ENCODE results near the gene CDK12. TPM values are rescaled to one million over a fixed set of nuclear protein-coding genes. Genes with fewer than 3 reads are reported as not detected.
"Not testable (repeated sequence)": the region's sequence is repeated elsewhere in the genome, so short reads cannot be mapped to it uniquely, and the experiment has no call there.

Gene CDK12
- total RNA-seq, 1 experiment from 2014 or later, result 27.7 TPM

GRCh38 chr17:39496921-39497320 is 35.6 kb downstream of the CDK12 start:
- not testable (repeated sequence) for DNase-seq (ENCODE audit: low read depth)

- no peak for DNase-seq (ENCODE audit: low read depth)
These were observed 46.2 kb downstream of the CDK12 start for GRCh38 chr17:39507511-39507910.

GRCh38 chr17:39508987-39509386 is 47.7 kb downstream of the CDK12 start:
- DNase-seq (ENCODE audit: low read depth), result no peak

- DNase-seq (ENCODE audit: low read depth), result no peak
These were observed 52.0 kb downstream of the CDK12 start for GRCh38 chr17:39513309-39513708.

GRCh38 chr17:39513915-39514314 is 52.6 kb downstream of the CDK12 start:
- no peak for DNase-seq (ENCODE audit: low read depth)

GRCh38 chr17:39517224-39517623 is 55.9 kb downstream of the CDK12 start:
- peak; percentile 1 for DNase-seq (ENCODE audit: low read depth)

- DNase-seq (ENCODE audit: low read depth), result peak; percentile 57
These were observed 64.7 kb downstream of the CDK12 start for GRCh38 chr17:39525801-39526506.

GRCh38 chr17:39527220-39527813 is 66.0 kb downstream of the CDK12 start:
- DNase-seq (ENCODE audit: low read depth), result peak; percentile 12

- DNase-seq (ENCODE audit: low read depth), result no peak
These were observed 68.2 kb downstream of the CDK12 start for GRCh38 chr17:39529455-39529854.

- no peak for DNase-seq (ENCODE audit: low read depth)
These were observed 69.2 kb downstream of the CDK12 start for GRCh38 chr17:39530513-39530912.

- no peak for DNase-seq (ENCODE audit: low read depth)
These were observed 70.0 kb downstream of the CDK12 start for GRCh38 chr17:39531252-39531651.

GRCh38 chr17:39533891-39534290 is 72.6 kb downstream of the CDK12 start:
- no peak for DNase-seq (ENCODE audit: low read depth)

- DNase-seq (ENCODE audit: low read depth), result no peak
These were observed 73.6 kb downstream of the CDK12 start for GRCh38 chr17:39534768-39535405.

GRCh38 chr17:39536468-39536867 is 75.2 kb downstream of the CDK12 start:
- no peak for DNase-seq (ENCODE audit: low read depth)

- DNase-seq (ENCODE audit: low read depth), result not testable (repeated sequence)
These were observed 76.1 kb downstream of the CDK12 start for GRCh38 chr17:39537364-39537763.

GRCh38 chr17:39538866-39539265 is 77.6 kb downstream of the CDK12 start:
- no peak for DNase-seq (ENCODE audit: low read depth)

GRCh38 chr17:39540611-39541010 is 79.3 kb downstream of the CDK12 start:
- DNase-seq (ENCODE audit: low read depth), result no peak

GRCh38 chr17:39541652-39542051 is 80.4 kb downstream of the CDK12 start:
- no peak for DNase-seq (ENCODE audit: low read depth)

- DNase-seq (ENCODE audit: low read depth), result no peak
These were observed 81.9 kb downstream of the CDK12 start for GRCh38 chr17:39543176-39543575.

GRCh38 chr17:39543664-39544063 is 82.4 kb downstream of the CDK12 start:
- no peak for DNase-seq (ENCODE audit: low read depth)

GRCh38 chr17:39544361-39544760 is 83.1 kb downstream of the CDK12 start:
- not testable (repeated sequence) for DNase-seq (ENCODE audit: low read depth)

- peak; percentile 33 for DNase-seq (ENCODE audit: low read depth)
These were observed 86.6 kb downstream of the CDK12 start for GRCh38 chr17:39547713-39548478.

All from LHCN-M2 (cell line).